NCI-H2227 (cell line): ENCODE results near the gene ATP1A1.
A peak's percentile ranks its signal among the peaks of the same experiment; 100 is the strongest.

Source experiments
- DNase-seq: peaks from one replicate; lab custom pipeline; 2025; ENCODE audit not compliant: unreplicated experiment; lab: John Stamatoyannopoulos, UW

Gene ATP1A1

GRCh38 chr1:116389013-116389412, 16.0 kb downstream of the ATP1A1 start:
- DNase-seq, result no peak

GRCh38 chr1:116389686-116390085, 16.6 kb downstream of the ATP1A1 start:
- no peak for DNase-seq

GRCh38 chr1:116390195-116390594, 17.2 kb downstream of the ATP1A1 start:
- DNase-seq, result no peak

GRCh38 chr1:116391185-116391584, 18.1 kb downstream of the ATP1A1 start:
- no peak for DNase-seq

- DNase-seq, result no peak
These were observed 19.8 kb downstream of the ATP1A1 start for GRCh38 chr1:116392717-116393404.

- no peak for DNase-seq
These were observed 20.7 kb downstream of the ATP1A1 start for GRCh38 chr1:116393792-116394191.

GRCh38 chr1:116394270-116394669, 21.2 kb downstream of the ATP1A1 start:
- DNase-seq, result no peak

GRCh38 chr1:116396769-116397168, 23.7 kb downstream of the ATP1A1 start:
- DNase-seq, result no peak

- no peak for DNase-seq
These were observed 24.7 kb downstream of the ATP1A1 start for GRCh38 chr1:116397728-116398127.

GRCh38 chr1:116400780-116401179, 27.7 kb downstream of the ATP1A1 start:
- no peak for DNase-seq

GRCh38 chr1:116401646-116402176, 28.7 kb downstream of the ATP1A1 start:
- DNase-seq, result no peak

GRCh38 chr1:116402333-116402732, 29.3 kb downstream of the ATP1A1 start:
- no peak for DNase-seq

- DNase-seq, result no peak
These were observed 30.6 kb downstream of the ATP1A1 start for GRCh38 chr1:116403496-116404136.

- DNase-seq, result no peak
These were observed 31.7 kb downstream of the ATP1A1 start for GRCh38 chr1:116404699-116405098.

- peak; percentile 88 for DNase-seq
These were observed 32.4 kb downstream of the ATP1A1 start for GRCh38 chr1:116405241-116406135.

GRCh38 chr1:116407033-116407432, 34.0 kb downstream of the ATP1A1 start:
- DNase-seq, result no peak

GRCh38 chr1:116408193-116408592, 35.1 kb downstream of the ATP1A1 start:
- DNase-seq, result no peak

- no peak for DNase-seq
These were observed 36.0 kb downstream of the ATP1A1 start for GRCh38 chr1:116408803-116409720.

GRCh38 chr1:116409751-116410191, 36.7 kb downstream of the ATP1A1 start:
- no peak for DNase-seq

- no peak for DNase-seq
These were observed 38.9 kb downstream of the ATP1A1 start for GRCh38 chr1:116411784-116412479.
